Coronary artery (tissue), 2 donors: Measurements from ENCODE around the gene MYO5C.
"Not testable (repeated sequence)": the region's sequence is repeated elsewhere in the genome, so short reads cannot be mapped to it uniquely, and the experiment has no call there.

Source experiments
- DNase-seq: peaks from one replicate; pipeline ENCODE4 v3.0.0-alpha.2; 2017; ENCODE audit warnings: low spot score
- H3K27ac ChIP-seq, 2 donors: fragments of 200-600 bp; sonication (generic); one replicate each; pipeline ENCODE4 v1.5.1; 2016 to 2019
- H3K4me3 ChIP-seq: fragments of 200-600 bp; sonication (generic); 2 replicates; pipeline ENCODE4 v1.5.1; 2016; ENCODE audit warnings: mild to moderate bottlenecking, moderate library complexity
- TF ChIP-seq, protein P1 (sequence below): fragments of 200-600 bp; sonication (generic); IDR thresholded peaks from one replicate; pipeline ENCODE4 v1.5.1; 2019; ENCODE audit warnings: antibody characterized with exemption

Gene MYO5C

DNA sequence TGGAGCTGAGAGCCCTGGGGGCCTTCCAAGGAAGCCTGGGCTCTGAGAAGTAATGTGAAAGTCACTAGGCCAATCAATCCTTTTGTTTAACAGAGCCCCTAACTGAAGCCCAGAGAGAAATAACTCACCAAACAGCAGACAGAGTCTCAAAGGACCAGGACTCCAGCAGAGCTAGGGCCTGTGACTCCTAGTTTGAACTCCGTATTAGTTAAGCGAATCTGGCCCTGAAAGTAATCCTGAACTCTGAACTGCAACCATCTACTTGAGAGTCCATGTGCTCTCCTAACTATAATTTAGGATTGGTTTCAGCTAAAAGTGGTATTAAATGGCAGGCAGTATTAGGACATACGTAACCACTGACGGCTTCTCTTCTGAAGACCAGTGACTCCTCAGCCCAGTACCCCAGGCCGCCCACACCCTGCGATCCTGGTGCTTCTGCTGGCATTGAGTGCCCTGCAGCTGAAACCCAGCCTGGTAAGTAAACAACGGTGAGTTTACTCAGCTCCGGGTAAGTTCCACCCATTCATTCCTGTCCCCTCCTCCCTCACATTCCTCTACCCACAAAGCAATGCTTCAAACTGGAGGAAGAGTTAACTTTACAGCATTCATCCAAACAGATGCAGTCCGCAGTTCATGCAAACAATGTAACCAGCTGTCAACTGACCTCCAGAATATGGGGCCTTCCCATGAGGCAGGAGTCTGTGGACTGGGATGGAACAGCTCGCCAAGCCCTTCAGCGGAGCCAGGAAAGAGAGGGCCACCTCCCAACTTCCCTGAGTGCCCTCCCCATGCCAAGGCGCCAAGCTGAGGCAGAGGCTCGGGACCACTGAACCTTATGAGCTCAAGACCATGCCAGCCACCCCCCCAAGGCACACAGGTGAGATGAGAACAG, 7.3 kb downstream of the MYO5C start:
- Histone ChIP-seq H3K4me3 (no peak overlapping the region), H3K27ac (no peak overlapping the region)
- DNase-seq: no peak
- TF ChIP-seq, protein P1, sequence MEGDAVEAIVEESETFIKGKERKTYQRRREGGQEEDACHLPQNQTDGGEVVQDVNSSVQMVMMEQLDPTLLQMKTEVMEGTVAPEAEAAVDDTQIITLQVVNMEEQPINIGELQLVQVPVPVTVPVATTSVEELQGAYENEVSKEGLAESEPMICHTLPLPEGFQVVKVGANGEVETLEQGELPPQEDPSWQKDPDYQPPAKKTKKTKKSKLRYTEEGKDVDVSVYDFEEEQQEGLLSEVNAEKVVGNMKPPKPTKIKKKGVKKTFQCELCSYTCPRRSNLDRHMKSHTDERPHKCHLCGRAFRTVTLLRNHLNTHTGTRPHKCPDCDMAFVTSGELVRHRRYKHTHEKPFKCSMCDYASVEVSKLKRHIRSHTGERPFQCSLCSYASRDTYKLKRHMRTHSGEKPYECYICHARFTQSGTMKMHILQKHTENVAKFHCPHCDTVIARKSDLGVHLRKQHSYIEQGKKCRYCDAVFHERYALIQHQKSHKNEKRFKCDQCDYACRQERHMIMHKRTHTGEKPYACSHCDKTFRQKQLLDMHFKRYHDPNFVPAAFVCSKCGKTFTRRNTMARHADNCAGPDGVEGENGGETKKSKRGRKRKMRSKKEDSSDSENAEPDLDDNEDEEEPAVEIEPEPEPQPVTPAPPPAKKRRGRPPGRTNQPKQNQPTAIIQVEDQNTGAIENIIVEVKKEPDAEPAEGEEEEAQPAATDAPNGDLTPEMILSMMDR: no peak

DNA sequence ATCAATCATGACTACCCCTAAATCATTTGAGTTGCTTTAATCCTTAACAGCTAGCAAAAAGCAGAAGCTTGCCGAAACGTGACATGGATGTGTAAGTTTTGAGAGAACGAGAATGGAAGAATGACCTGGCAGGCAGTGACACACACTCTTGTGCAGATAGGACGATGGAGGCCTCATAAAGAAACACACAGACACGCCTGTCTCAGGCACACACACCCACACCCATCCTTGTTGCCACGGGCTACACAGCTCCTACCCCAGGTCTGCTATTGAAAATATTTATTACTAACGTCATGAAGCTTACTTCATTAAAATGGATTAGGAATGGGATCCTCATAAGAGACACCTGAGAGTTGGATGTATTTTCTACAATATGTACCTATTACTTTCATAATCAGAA, 8.5 kb downstream of the MYO5C start:
- Histone ChIP-seq H3K27ac (no peak overlapping the region), H3K4me3 (no peak overlapping the region)
- TF ChIP-seq, protein P1: no peak
- no peak for DNase-seq

DNA sequence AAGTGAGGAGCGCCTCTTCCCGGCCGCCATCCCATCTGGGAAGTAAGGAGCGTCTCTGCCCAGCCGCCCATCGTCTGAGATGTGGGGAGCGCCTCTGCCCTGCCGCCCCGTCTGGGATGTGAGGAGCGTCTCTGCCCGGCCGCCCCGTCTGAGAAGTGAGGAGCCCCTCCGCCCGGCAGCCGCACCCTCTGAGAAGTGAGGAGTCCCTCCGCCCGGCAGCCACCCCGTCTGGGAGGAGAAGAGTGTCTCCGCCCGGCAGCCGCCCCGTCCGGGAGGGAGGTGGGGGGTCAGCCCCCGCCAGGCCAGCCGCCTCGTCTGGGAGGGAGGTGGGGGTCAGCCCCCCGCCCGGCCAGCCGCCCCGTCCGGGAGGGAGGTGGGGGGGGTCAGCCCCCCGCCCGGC, 9.7 kb downstream of the MYO5C start:
- not testable (repeated sequence) for H3K27ac ChIP-seq, H3K4me3 ChIP-seq, DNase-seq

DNA sequence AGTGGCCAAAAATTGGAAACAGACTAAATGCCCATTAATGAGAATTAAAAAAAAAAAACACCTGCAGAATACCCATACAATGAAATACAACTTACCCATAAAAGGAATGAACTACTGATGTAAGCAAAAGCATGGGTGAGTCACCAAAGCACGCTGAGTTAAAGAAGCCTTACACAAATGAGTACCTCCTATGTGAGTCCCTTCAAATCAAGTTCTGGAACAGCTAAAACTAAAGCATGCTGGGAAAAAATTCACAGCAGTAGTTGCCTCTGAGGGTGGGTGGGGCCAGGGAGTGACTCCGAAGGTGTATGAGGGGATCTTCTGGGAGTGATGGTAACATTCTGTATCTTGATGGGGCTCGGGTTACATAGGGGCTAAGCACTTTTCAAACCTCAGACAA, 11.4 kb downstream of the MYO5C start:
- H3K27ac ChIP-seq: no peak overlapping the region
- DNase-seq: no peak
- TF ChIP-seq, protein P1: no peak

DNA sequence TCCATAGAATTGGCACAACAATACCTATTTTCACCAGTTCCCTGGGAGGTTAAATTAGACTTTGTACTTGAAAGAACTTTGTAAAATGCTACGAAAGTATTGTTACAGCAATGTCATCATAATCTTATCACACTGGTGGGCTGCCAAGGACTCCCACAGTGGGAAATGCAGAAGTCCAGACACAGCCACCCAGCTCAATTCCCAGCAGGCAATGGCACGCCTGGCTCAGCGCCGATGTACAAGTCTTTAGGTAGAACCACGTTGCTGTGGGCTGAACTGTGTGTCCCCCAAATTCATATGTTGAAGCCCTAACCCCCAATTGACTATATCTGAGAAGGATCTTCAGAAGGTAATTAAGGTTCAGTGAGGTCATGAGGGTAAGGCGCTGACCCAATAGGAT, 12.3 kb downstream of the MYO5C start:
- no peak overlapping the region for H3K4me3 ChIP-seq
- DNase-seq: no peak
- TF ChIP-seq, protein P1: no peak
- no peak overlapping the region for H3K27ac ChIP-seq

More for the DNA sequence above, 11.4 kb downstream of the MYO5C start:
- no peak overlapping the region for H3K4me3 ChIP-seq

DNA sequence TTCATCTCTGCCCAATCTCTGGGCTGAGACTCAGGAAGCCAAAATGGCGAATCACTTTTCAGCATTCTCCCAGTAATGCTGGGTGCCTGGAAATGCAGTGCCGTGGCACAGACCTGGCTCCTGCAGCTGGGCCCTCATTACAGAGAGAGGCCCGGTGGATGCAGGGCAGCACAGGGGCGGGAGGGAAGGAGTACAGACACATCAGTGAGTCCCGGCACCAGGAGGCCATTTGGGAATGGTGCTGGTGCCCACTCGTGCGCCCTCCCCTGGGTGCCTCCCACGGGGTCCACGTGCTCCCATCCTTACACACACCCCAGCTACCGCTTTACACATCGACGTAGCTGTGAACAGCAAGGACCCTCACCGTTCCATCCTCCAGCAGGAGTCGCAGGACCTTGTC, 13.2 kb downstream of the MYO5C start:
- TF ChIP-seq, protein P1: no peak

DNA sequence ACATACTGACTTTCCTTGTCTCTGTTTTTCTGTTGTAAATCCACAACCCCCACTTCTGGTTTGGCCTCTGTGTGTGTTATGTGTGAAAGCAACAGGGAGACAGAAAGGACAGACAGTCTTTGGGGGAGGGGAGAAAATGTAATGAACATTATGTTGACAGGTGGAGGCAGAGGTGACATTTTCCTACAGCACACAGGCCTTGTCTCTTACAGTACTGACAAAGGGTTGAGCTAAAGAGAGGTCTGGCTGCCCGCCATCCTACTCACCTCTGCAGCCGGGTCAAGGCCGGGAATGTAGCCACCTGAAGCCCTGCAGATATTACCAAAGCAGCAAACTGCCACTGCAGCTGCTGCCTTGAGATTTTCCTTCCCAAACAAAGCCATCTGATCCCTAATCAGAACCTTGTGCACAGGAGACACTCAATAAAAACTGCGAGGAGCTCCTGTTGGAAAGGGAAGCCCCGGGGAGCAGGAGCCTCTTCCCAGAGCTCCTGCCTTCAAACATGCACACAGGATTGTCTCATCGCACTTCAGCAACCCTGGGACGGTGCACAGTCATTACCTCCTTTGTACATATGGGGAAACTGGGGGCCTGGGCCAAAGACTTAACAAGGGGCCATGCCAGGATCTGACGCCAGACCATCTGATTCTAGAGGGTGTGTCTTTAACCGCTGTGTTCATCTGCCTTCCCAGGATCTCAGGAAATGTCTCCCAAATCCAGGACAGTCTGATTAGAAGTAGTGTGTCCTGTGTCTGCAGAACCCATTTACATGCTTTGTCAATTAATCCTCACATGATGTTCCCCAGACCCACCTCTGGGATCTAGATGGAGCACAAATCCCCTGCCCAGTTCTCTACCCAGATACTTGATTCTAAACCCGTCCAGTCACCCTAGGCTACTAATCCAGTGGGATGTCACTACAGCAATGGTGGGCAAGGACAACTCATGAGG, 14.2 kb downstream of the MYO5C start:
- TF ChIP-seq, protein P1: no peak
- H3K27ac ChIP-seq: no peak overlapping the region
- no peak overlapping the region for H3K4me3 ChIP-seq
- DNase-seq: no peak

More for the DNA sequence above, 13.2 kb downstream of the MYO5C start:
- Histone ChIP-seq H3K4me3 (no peak overlapping the region), H3K27ac (no peak overlapping the region)
- DNase-seq: no peak
